Astrocyte of the spinal cord (primary cell): ENCODE data around the gene MAD2L2.

ENCODE experiments used
- DNase-seq: peaks from one replicate; pipeline ENCODE4 v3.0.0; 2011; ENCODE audit warnings: low read depth, low spot score
- H3K4me3 ChIP-seq: 2 replicates; pipeline ENCODE4 v1.5.1; 2011; ENCODE audit warnings: low read depth, mild to moderate bottlenecking, low read length, moderate library complexity
- CTCF ChIP-seq: IDR thresholded peaks from 2 replicates; pipeline ENCODE4 v1.5.1; 2012; ENCODE audit warnings: low read depth, mild to moderate bottlenecking, low read length, inconsistent platforms
- in situ Hi-C: cut with HindIII; loops from 2 replicates; pipeline ENCODE4 v1.10.0; 2017; ENCODE audit warnings: low sequenced_read_pairs

MAD2L2 gene

GRCh38 chr1:11650331-11650991 is 30.5 kb downstream of the MAD2L2 start:
- H3K4me3 ChIP-seq = no peak overlapping the region
- in situ Hi-C loops = no loop called here
- TF ChIP-seq CTCF = peak; percentile 53
- DNase-seq = peak; percentile 60

- no peak for TF ChIP-seq CTCF
- no peak for DNase-seq
- in situ Hi-C loops = no loop called here
- H3K4me3 ChIP-seq = no peak overlapping the region
Measured at GRCh38 chr1:11649624-11650330, 31.2 kb downstream of the MAD2L2 start.

- in situ Hi-C loops = no loop called here
- DNase-seq = no peak
- no peak for TF ChIP-seq CTCF
- no peak overlapping the region for H3K4me3 ChIP-seq
Measured at GRCh38 chr1:11649237-11649623, 31.7 kb downstream of the MAD2L2 start.

GRCh38 chr1:11648732-11649158 is 32.2 kb downstream of the MAD2L2 start:
- in situ Hi-C loops = no loop called here
- no peak for TF ChIP-seq CTCF
- DNase-seq = no peak
- no peak overlapping the region for H3K4me3 ChIP-seq

GRCh38 chr1:11648039-11648438 is 32.9 kb downstream of the MAD2L2 start:
- no peak overlapping the region for H3K4me3 ChIP-seq
- in situ Hi-C loops = no loop called here
- no peak for DNase-seq
- TF ChIP-seq CTCF = no peak

- TF ChIP-seq CTCF = no peak
- H3K4me3 ChIP-seq = no peak overlapping the region
- in situ Hi-C loops = no loop called here
Measured at GRCh38 chr1:11647333-11647732, 33.6 kb downstream of the MAD2L2 start.

More at GRCh38 chr1:11647333-11647732, 33.6 kb downstream of the MAD2L2 start:
- DNase-seq = no peak
